GM12878 (cell line): ENCODE data around the gene ZNF19. TPM values are rescaled to one million over a fixed set of nuclear protein-coding genes. Genes with fewer than 3 reads are reported as not detected.

Experiments used
- ATAC-seq: fragments of 200-7000 bp; cut with Tn5 transposase; 3 replicates; pipeline ENCODE4 v1.9.1; 2020; ENCODE audit warnings: mild to moderate bottlenecking, moderate library complexity
- BruUV-seq: library from RNA; stranded (reverse); fragments of 400-500 nt; replicated peaks from 2 replicates; lab custom pipeline; 2021; lab: Mats Ljungman, UMichigan
- CTCF ChIA-PET: fragments of 300-600 bp; sonication (Branson Sonifier 250); formaldehyde crosslinking; extraction: SDS; loops from one replicate; lab custom pipeline; 2021; ENCODE audit warnings: inconsistent platforms; lab: Yijun Ruan, JAX
- POLR2A ChIA-PET: fragments of 350-600 bp; formaldehyde crosslinking; extraction: SDS; loops from one replicate; lab custom pipeline; 2021; ENCODE audit warnings: inconsistent platforms; lab: Charles Lee
- RAD21 ChIA-PET: fragments of 300-600 bp; sonication (Branson Sonifier 250); formaldehyde crosslinking; loops from one replicate; lab custom pipeline; 2023; ENCODE audit warnings: antibody characterized with exemption; ENCODE audit not compliant: unreplicated experiment; lab: Charles Lee
- SMC1A ChIA-PET: fragments of 300-600 bp; sonication (Branson Sonifier 250); formaldehyde crosslinking; loops from one replicate; lab custom pipeline; 2023; ENCODE audit not compliant: unreplicated experiment, uncharacterized antibody; lab: Charles Lee
- DNase-seq: peaks from one replicate; pipeline ENCODE4 v3.0.0-alpha.2; 2011; ENCODE audit warnings: low read depth, low spot score
- FAIRE-seq: peaks from 3 replicates; lab custom pipeline; 2011; peaks lifted over from hg19 to GRCh38; lab: Jason Lieb, UNC
- H2AFZ ChIP-seq: 2 replicates; pipeline ENCODE4 v1.6.0; 2011; ENCODE audit warnings: low read depth, low read length, control low read depth; ENCODE audit not compliant: control insufficient read depth
- H3K27ac ChIP-seq: 2 replicates; pipeline ENCODE4 v1.5.1; 2011; ENCODE audit warnings: control low read depth; ENCODE audit not compliant: control insufficient read depth, insufficient read depth
- H3K27me3 ChIP-seq, 2 experiments: replicated peaks in 1 of 2; 2 replicates each; pipeline versions ENCODE4 v1.6.0 to v1.6.1; 2011; ENCODE audit warnings: low read length in 1 of 2; ENCODE audit not compliant: control insufficient read depth in 2 of 2, insufficient read depth in 2 of 2
- H3K36me3 ChIP-seq, 2 experiments: 2 replicates each; pipeline ENCODE4 v1.5.1; 2011; ENCODE audit warnings: low read length in 1 of 2; ENCODE audit not compliant: control insufficient read depth in 2 of 2, insufficient read depth in 2 of 2
- H3K4me1 ChIP-seq: 2 replicates; pipeline ENCODE4 v1.6.1; 2011; ENCODE audit warnings: mild to moderate bottlenecking, low read length, moderate library complexity, mixed read lengths; ENCODE audit not compliant: control insufficient read depth, insufficient read depth
- H3K4me2 ChIP-seq: 2 replicates; pipeline ENCODE4 v1.6.0; 2011; ENCODE audit warnings: control low read depth; ENCODE audit not compliant: control insufficient read depth, insufficient read depth
- H3K4me3 ChIP-seq: fragments of 200-600 bp; sonication (generic); 2 replicates; pipeline ENCODE4 v1.5.1; 2016
- H3K79me2 ChIP-seq: 2 replicates; pipeline ENCODE4 v1.6.0; 2011; ENCODE audit warnings: low read length; ENCODE audit not compliant: control insufficient read depth, insufficient read depth
- H3K9ac ChIP-seq: 2 replicates; pipeline ENCODE4 v1.8.0; 2011; ENCODE audit warnings: low read length, control low read depth, mixed read lengths; ENCODE audit not compliant: control insufficient read depth, insufficient read depth
- H3K9me3 ChIP-seq: replicated peaks from 3 replicates; pipeline ENCODE4 v1.5.1; 2011; ENCODE audit warnings: mild to moderate bottlenecking, low read length; ENCODE audit not compliant: control insufficient read depth, insufficient read depth
- H4K20me1 ChIP-seq: 2 replicates; pipeline ENCODE4 v1.6.0; 2011; ENCODE audit not compliant: control insufficient read depth, insufficient read depth
- BCL3 ChIP-seq: IDR thresholded peaks from 2 replicates; pipeline ENCODE4 v1.6.1; 2011; ENCODE audit warnings: borderline replicate concordance, low read depth, mild to moderate bottlenecking, moderate library complexity, low read length; ENCODE audit not compliant: insufficient read depth, poor library complexity, severe bottlenecking
- CBX3 ChIP-seq: fragments of 200-600 bp; sonication (generic); IDR thresholded peaks from 2 replicates; pipeline ENCODE4 v1.6.1; 2016; ENCODE audit warnings: low read depth, borderline replicate concordance
- CHD1 ChIP-seq: IDR thresholded peaks from 2 replicates; pipeline ENCODE4 v1.6.1; 2012; ENCODE audit warnings: low read depth, low read length, improper control_type of control experiment
- EED ChIP-seq: sonication (generic); IDR thresholded peaks from 2 replicates; pipeline ENCODE4 v1.6.1; 2016; ENCODE audit warnings: antibody characterized with exemption, low read depth
- HDGF ChIP-seq: fragments of 450-650 bp; IDR thresholded peaks from 2 replicates; pipeline ENCODE4 v1.6.1; 2016; ENCODE audit warnings: antibody characterized with exemption
- IRF5 ChIP-seq: fragments of 450-650 bp; IDR thresholded peaks from 2 replicates; pipeline ENCODE4 v1.6.1; 2017; ENCODE audit warnings: borderline replicate concordance
- LARP7 ChIP-seq: fragments of 450-650 bp; IDR thresholded peaks from 2 replicates; pipeline ENCODE4 v1.6.1; 2017; ENCODE audit warnings: mild to moderate bottlenecking
- MAX ChIP-seq: IDR thresholded peaks from 2 replicates; pipeline ENCODE4 v1.6.1; 2012; ENCODE audit warnings: low read depth, low read length, improper control_type of control experiment
- NFYA ChIP-seq: IDR thresholded peaks from 2 replicates; pipeline ENCODE4 v1.6.1; 2011; ENCODE audit warnings: low read depth, mild to moderate bottlenecking, low read length, improper control_type of control experiment, borderline replicate concordance
- POLR2AphosphoS2 ChIP-seq: IDR thresholded peaks from 2 replicates; pipeline ENCODE4 v1.6.1; 2011; ENCODE audit warnings: low read depth, mild to moderate bottlenecking, low read length, improper control_type of control experiment, moderate library complexity
- RELB ChIP-seq: fragments of 450-650 bp; IDR thresholded peaks from 2 replicates; pipeline ENCODE4 v1.6.1; 2017; ENCODE audit warnings: low read depth, mild to moderate bottlenecking, moderate library complexity
- SIX5 ChIP-seq: IDR thresholded peaks from 2 replicates; pipeline ENCODE4 v1.6.1; 2011; ENCODE audit warnings: mild to moderate bottlenecking, low read depth, low read length, moderate library complexity; ENCODE audit not compliant: severe bottlenecking
- SRF ChIP-seq, 2 experiments: IDR thresholded peaks; 2 replicates each; pipeline ENCODE4 v1.6.1; 2011; ENCODE audit warnings: low read depth in 2 of 2, low read length in 2 of 2, mild to moderate bottlenecking in 1 of 2, moderate library complexity in 1 of 2
- TCF7 ChIP-seq: IDR thresholded peaks from 2 replicates; pipeline ENCODE4 v1.6.1; 2014; ENCODE audit warnings: antibody characterized with exemption, borderline replicate concordance
- USF2 ChIP-seq: IDR thresholded peaks from 2 replicates; pipeline ENCODE4 v1.6.1; 2011; ENCODE audit warnings: low read depth, low read length, improper control_type of control experiment, borderline replicate concordance
- ZBED1 ChIP-seq: IDR thresholded peaks from 2 replicates; pipeline ENCODE4 v1.6.1; 2016; ENCODE audit warnings: borderline replicate concordance
- WGBS: methylation state at CpG from one replicate; pipeline ENCODE4 v1.1.6; 2016; ENCODE audit warnings: low lambda C conversion rate; ENCODE audit not compliant: insufficient replicate concordance, insufficient coverage; ENCODE audit errors: missing lambda C conversion rate; 5-methylcytosine and 5-hydroxymethylcytosine counted together
- in situ Hi-C: fragments of 300-500 bp; cut with MboI; formaldehyde crosslinking; loops from 9 replicates; pipeline ENCODE4 v1.14.3; 2018; ENCODE audit warnings: mixed read lengths
- intact Hi-C: fragments of 100-400 bp; cut with micrococcal nuclease; formaldehyde crosslinking; loops from one replicate; pipeline ENCODE4 v1.14.2; 2022; ENCODE audit not compliant: unreplicated experiment
- polyA plus RNA-seq, 11 experiments: library from polyadenylated mRNA; depleted of rRNA in 4 of 11; unstranded in 6 of 11; stranded (reverse) in 5 of 11; fragments of >200 nt; fragmentation: Nextera tagmentation in 4 of 11; fragmentation: Illumina TruSeq in 1 of 11; extraction: Ambion mirVana in 4 of 11; extraction: Trizol in 1 of 11; gene quantifications; 1 replicate in 1 of 11; 2 replicates in 10 of 11; pipeline versions ENCODE4 v1.2.1 to v1.2.3, GENCODE V29; 2011 to 2016; ENCODE audit warnings: inconsistent platforms in 2 of 11, missing spikeins in 2 of 11, low read depth in 1 of 11
- total RNA-seq, 4 experiments: library from RNA; depleted of rRNA in 3 of 4; stranded (reverse); fragments of >200 nt in 3 of 4; fragmentation: Illumina TruSeq in 1 of 4; extraction: Trizol in 1 of 4; gene quantifications; 2 replicates each; pipeline versions ENCODE4 v1.2.1 to v1.2.3, GENCODE V29; 2013 to 2021

Gene ZNF19
- total and polyA plus RNA-seq, 10 of the 15 experiments (the other 5 are each of a cell fraction or from before 2014, with no cell fraction given), result 1.0 to 3.3 (median 2.0) TPM

- CTCF ChIA-PET, result interaction anchor here (1.2 to 1.9 kb wide), 4 partner anchors 22 to 108 kb away, joined by 3 to 8 read pairs (median 4); no protein-coding TSS in a partner anchor
- Histone ChIP-seq H3K4me2 (no peak overlapping the region), H3K27me3 (no peaks in the 10 kb centered on the region; a peak in 1 of 4 replicates), H2AFZ (no peak overlapping the region), H4K20me1 (no peaks in the 10 kb centered on the region), H3K36me3 (no peaks in the 10 kb centered on the region), H3K4me1 (no peaks in the 10 kb centered on the region), H3K4me3 (no peak overlapping the region), H3K79me2 (no peaks in the 10 kb centered on the region), H3K9me3 (no peaks in the 10 kb centered on the region), H3K27ac (no peak overlapping the region), H3K9ac (no peak overlapping the region)
- FAIRE-seq, result no peak
- in situ Hi-C loops, result no loop called here
- DNase-seq, result no peak
- RAD21 ChIA-PET, result interaction anchor here (0.9 to 1.0 kb wide), 2 partner anchors 90 to 108 kb away, joined by 3 to 4 read pairs; no protein-coding TSS in a partner anchor
- no peak for ATAC-seq
- TF ChIP-seq TCF7 (no peak), EED (no peak), RELB (no peak), IRF5 (no peak), NFYA (no peak), HDGF (no peak), MAX (no peak), POLR2AphosphoS2 (no peak), LARP7 (no peak), USF2 (no peak), CHD1 (no peak), BCL3 (no peak), SRF (IDR thresholded peaks at IDR 0.05; ENCODE audit: low read depth in 2 of 2, low read length in 2 of 2) (no peak), CBX3 (no peak), SIX5 (no peak), ZBED1 (no peak)
- SMC1A ChIA-PET, result no interaction called here
- POLR2A ChIA-PET, result no interaction called here
- BruUV-seq, result no TSS peak
- intact Hi-C loops, result no loop called here
- 66% methylated on average over 3 of the region's 3 CpGs for WGBS
These were observed 31.4 kb upstream of the ZNF19 start for GRCh38 chr16:71520550-71520949.
